SHP77 (cell line): ENCODE data around the gene LDLR.
"Not testable (repeated sequence)": the region's sequence is repeated elsewhere in the genome, so short reads cannot be mapped to it uniquely, and the experiment has no call there.

Source experiments
- DNase-seq, 2 experiments: peaks; one replicate each; lab custom pipeline; 2025; lab: John Stamatoyannopoulos, UW

LDLR gene

DNA sequence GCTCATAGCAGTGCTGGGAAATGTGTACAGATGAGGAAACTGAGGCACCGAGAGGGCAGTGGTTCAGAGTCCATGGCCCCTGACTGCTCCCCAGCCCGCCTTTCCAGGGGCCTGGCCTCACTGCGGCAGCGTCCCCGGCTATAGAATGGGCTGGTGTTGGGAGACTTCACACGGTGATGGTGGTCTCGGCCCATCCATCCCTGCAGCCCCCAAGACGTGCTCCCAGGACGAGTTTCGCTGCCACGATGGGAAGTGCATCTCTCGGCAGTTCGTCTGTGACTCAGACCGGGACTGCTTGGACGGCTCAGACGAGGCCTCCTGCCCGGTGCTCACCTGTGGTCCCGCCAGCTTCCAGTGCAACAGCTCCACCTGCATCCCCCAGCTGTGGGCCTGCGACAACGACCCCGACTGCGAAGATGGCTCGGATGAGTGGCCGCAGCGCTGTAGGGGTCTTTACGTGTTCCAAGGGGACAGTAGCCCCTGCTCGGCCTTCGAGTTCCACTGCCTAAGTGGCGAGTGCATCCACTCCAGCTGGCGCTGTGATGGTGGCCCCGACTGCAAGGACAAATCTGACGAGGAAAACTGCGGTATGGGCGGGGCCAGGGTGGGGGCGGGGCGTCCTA is 15.9 kb downstream of the LDLR start:
- DNase-seq: no peak

DNA sequence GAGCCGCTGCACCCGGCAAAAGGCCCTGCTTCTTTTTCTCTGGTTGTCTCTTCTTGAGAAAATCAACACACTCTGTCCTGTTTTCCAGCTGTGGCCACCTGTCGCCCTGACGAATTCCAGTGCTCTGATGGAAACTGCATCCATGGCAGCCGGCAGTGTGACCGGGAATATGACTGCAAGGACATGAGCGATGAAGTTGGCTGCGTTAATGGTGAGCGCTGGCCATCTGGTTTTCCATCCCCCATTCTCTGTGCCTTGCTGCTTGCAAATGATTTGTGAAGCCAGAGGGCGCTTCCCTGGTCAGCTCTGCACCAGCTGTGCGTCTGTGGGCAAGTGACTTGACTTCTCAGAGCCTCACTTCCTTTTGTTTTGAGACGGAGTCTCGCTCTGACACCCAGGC is 17.2 kb downstream of the LDLR start:
- DNase-seq: no peak

DNA sequence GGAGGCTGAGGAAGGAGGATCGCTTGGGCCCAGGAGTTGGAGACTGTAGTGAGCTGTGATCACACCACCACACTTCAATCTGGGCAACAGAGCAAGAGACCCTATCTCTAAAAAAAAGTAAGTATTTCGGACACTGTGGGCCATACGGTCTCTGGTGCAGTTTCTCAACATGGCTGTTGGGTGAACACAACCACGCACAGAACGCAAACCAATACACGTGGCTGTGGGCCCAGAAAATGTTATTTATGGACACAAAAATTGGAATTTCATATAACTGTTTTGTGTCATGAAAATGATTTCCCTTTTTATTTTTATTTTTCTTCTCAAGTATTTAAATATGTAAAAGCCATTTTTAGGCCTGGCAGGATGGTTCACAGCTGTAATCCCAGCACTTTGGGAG is 19.5 kb downstream of the LDLR start:
- no peak for DNase-seq

DNA sequence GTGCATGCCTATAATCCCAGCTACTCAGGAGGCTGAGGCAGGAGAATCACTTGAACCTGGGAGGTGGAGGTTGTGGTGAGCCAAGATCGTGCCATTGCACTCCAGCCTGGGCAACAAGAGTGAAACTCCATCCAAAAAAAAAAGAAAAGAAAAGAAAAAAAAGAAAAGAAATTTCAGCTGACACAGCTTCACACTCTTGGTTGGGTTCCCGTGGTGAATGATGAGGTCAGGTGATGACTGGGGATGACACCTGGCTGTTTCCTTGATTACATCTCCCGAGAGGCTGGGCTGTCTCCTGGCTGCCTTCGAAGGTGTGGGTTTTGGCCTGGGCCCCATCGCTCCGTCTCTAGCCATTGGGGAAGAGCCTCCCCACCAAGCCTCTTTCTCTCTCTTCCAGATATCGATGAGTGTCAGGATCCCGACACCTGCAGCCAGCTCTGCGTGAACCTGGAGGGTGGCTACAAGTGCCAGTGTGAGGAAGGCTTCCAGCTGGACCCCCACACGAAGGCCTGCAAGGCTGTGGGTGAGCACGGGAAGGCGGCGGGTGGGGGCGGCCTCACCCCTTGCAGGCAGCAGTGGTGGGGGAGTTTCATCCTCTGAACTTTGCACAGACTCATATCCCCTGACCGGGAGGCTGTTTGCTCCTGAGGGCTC is 22.0 kb downstream of the LDLR start:
- DNase-seq: no peak

DNA sequence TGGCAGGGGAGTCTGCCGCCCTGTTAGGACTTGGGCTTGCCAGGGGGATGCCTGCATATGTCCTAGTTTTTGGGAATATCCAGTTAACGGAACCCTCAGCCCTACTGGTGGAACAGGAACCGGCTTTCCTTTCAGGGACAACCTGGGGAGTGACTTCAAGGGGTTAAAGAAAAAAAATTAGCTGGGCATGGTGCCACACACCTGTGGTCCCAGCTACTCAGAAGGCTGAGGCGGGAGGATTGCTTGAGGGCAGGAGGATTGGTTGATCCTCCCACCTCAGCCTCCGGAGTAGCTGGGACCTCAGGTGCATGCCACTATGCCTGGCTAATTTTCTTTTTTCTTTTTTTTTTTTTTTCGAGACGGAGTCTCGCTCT is 22.5 kb downstream of the LDLR start:
- no peak for DNase-seq

DNA sequence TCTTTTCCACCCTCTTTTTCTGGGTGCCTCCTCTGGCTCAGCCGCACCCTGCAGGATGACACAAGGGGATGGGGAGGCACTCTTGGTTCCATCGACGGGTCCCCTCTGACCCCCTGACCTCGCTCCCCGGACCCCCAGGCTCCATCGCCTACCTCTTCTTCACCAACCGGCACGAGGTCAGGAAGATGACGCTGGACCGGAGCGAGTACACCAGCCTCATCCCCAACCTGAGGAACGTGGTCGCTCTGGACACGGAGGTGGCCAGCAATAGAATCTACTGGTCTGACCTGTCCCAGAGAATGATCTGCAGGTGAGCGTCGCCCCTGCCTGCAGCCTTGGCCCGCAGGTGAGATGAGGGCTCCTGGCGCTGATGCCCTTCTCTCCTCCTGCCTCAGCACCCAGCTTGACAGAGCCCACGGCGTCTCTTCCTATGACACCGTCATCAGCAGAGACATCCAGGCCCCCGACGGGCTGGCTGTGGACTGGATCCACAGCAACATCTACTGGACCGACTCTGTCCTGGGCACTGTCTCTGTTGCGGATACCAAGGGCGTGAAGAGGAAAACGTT is 24.0 kb downstream of the LDLR start:
- DNase-seq: no peak

DNA sequence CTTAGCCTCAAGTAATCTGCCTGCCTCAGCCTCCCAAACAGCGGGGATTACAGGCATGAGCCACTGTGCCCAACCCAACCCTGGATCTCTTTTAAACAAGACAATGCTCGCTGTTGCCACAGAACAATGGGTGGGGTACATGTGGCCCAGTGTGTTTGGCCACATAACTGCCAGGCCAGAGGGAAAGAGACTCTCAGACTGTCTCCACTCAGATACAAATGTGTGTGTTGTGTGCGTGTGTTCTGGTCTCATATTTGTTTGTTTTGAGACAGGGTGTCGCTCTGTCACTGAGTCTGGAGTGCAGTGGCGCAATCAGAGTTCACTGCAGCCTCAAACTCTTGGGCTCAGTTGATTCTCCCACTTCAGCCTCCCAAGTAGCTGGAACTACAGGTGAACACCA is 25.8 kb downstream of the LDLR start:
- DNase-seq: no peak

DNA sequence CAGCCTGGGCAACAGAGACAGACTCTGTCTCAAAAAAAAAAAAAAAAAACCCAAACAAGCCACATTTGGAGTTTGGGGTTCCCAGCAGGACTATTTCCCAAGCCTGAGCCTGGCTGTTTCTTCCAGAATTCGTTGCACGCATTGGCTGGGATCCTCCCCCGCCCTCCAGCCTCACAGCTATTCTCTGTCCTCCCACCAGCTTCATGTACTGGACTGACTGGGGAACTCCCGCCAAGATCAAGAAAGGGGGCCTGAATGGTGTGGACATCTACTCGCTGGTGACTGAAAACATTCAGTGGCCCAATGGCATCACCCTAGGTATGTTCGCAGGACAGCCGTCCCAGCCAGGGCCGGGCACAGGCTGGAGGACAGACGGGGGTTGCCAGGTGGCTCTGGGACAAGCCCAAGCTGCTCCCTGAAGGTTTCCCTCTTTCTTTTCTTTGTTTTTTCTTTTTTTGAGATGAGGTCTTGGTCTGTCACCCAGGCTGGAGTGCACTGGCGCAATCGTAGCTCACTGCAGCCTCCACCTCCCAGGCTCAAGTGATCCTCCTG is 26.7 kb downstream of the LDLR start:
- no peak for DNase-seq

DNA sequence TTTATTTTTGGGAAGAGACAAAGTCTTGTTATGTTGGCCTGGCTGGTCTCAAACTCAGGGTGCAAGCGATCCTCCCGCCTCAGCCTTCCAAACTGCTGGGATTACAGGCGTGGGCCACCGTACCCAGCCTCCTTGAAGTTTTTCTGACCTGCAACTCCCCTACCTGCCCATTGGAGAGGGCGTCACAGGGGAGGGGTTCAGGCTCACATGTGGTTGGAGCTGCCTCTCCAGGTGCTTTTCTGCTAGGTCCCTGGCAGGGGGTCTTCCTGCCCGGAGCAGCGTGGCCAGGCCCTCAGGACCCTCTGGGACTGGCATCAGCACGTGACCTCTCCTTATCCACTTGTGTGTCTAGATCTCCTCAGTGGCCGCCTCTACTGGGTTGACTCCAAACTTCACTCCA is 27.2 kb downstream of the LDLR start:
- no peak for DNase-seq

DNA sequence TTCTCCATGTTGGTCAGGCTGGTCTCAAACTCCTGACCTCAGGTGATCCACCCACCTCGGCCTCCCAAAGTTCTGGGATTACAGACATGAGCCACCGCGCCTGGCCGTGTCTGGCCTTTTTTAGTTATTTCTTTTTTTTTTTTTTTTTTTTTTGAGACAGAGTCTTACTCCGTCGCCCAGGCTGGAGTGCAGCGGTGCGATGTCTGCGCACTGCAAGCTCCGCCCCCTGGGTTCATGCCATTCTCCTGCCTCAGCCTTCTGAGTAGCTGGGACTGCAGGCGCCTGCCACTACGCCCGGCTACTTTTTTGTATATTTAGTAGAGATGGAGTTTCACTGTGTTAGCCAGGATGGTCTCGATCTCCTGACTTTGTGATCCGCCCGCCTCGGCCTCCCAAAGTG is 32.7 kb downstream of the LDLR start:
- not testable (repeated sequence) for DNase-seq

DNA sequence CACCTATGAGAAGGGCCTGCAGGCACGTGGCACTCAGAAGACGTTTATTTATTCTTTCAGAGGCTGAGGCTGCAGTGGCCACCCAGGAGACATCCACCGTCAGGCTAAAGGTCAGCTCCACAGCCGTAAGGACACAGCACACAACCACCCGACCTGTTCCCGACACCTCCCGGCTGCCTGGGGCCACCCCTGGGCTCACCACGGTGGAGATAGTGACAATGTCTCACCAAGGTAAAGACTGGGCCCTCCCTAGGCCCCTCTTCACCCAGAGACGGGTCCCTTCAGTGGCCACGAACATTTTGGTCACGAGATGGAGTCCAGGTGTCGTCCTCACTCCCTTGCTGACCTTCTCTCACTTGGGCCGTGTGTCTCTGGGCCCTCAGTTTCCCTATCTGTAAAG is 33.9 kb downstream of the LDLR start:
- no peak for DNase-seq

DNA sequence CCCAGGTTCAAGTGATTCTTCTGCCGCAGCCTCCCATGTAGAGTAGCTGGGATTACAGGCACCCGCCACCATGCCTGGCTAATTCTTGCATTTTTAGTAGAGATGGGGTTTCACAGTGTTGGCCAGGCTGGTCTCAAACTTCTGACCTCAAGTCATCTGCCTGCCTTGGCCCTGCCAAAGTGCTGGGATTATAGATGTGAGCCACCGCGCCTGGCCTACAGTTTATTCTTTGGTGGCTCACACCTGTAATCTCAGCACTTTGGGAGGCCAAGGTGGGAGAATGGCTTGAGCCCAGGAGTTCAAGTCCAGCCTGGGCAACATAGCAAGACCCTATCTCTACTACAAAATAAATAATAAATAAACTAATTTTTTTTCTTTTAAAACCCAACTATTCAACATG is 34.9 kb downstream of the LDLR start:
- not testable (repeated sequence) for DNase-seq

DNA sequence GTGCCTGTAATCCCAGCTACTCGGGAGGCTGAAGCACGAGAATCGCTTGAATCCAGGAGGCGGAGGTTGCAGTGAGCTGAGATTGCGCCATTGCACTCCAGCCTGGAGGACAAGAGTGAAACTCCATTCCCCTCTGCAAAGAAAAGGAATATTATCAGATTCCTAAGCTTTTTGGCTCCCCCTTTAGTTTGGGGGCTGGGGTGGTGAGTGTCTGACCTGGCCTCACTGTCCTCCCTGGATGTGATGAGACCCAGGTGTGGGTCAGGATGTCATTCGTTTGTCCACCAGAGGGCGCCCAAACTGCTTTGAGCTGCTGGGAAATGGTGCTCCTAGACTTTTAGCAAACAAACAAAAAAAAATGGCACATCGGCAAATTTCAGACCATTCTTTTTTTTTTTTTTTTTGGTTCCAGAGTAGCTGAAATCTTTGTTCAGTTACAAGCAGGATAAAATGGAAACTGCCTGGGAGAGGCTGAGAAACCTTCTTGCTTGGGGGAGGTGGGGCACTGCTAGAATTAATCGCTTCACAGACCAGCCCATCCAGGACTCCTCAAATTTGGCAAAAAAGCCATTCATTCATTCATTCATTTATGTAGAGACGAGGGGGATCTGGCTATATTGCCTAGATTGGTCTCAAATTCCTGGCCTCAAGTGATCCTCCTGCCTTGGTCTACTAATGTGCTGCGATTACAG is 36.9 kb downstream of the LDLR start:
- DNase-seq: peak; percentile 48 to 53

DNA sequence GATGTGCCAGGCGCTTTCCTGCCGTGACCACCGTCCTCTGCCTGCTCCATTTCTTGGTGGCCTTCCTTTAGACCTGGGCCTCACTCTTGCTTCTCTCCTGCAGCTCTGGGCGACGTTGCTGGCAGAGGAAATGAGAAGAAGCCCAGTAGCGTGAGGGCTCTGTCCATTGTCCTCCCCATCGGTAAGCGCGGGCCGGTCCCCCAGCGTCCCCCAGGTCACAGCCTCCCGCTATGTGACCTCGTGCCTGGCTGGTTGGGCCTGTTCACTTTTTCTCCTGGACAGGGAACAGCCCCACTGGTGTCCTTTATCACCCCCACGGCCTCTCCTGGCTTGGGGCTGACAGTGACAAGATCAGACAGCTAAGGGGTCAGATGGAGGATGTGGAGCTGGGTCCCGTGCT is 38.6 kb downstream of the LDLR start:
- DNase-seq: no peak

DNA sequence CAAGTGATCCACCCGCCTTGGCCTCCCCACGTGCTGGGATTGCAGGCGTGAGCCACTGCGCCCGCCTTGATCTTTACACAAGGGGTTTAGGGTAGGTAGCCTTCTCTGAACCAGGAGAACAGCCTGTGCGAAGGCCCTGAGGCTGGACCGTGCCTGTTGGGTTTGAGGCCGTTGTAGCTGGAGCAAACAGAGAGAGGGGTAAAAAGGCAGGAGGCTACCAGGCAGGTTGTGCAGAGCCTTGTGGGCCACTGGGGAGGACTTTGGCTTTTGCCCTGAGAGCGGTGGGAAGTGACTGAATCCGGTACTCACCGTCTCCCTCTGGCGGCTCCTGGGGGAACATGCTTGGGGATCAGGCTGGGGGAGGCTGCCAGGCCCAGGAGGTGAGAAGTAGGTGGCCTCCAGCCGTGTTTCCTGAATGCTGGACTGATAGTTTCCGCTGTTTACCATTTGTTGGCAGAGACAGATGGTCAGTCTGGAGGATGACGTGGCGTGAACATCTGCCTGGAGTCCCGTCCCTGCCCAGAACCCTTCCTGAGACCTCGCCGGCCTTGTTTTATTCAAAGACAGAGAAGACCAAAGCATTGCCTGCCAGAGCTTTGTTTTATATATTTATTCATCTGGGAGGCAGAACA is 41.7 kb downstream of the LDLR start:
- DNase-seq: peak; percentile 62 to 66

DNA sequence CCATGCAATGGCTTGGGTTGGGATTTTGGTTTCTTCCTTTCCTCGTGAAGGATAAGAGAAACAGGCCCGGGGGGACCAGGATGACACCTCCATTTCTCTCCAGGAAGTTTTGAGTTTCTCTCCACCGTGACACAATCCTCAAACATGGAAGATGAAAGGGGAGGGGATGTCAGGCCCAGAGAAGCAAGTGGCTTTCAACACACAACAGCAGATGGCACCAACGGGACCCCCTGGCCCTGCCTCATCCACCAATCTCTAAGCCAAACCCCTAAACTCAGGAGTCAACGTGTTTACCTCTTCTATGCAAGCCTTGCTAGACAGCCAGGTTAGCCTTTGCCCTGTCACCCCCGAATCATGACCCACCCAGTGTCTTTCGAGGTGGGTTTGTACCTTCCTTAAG is 42.2 kb downstream of the LDLR start:
- no peak for DNase-seq

DNA sequence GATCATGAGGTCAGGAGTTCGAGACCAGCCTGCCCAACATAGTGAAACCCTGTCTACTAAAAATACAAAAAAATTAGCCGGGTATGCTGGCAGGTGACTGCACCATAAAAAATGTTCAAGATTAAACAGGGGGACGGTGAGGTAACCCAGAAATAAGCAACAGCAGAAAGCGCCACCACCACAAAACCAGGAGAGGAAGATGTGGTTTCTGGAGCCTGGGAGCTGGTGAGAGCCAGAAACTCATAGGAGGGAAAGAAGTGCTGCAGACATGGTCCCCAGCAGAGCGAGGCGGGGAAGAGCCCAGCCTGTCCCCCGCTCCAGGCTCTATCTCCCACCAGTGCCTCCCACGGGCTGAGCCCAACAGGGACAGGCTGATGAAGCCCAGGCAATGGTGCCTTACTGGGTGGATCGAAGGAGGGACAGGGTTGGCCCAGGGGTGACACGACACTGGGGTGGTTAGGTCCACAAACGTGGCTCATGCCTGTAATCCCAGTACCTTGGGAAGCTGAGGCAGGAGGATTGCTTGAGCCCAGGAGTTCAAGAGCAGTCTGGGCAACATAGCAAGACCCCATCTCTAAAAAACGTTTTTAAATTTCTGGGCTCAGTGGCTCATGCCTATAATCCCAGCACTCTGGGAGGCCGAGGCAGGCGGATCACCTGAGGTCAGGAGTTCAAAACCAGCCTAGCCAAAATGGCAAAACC is 47.3 kb downstream of the LDLR start:
- DNase-seq: no peak

DNA sequence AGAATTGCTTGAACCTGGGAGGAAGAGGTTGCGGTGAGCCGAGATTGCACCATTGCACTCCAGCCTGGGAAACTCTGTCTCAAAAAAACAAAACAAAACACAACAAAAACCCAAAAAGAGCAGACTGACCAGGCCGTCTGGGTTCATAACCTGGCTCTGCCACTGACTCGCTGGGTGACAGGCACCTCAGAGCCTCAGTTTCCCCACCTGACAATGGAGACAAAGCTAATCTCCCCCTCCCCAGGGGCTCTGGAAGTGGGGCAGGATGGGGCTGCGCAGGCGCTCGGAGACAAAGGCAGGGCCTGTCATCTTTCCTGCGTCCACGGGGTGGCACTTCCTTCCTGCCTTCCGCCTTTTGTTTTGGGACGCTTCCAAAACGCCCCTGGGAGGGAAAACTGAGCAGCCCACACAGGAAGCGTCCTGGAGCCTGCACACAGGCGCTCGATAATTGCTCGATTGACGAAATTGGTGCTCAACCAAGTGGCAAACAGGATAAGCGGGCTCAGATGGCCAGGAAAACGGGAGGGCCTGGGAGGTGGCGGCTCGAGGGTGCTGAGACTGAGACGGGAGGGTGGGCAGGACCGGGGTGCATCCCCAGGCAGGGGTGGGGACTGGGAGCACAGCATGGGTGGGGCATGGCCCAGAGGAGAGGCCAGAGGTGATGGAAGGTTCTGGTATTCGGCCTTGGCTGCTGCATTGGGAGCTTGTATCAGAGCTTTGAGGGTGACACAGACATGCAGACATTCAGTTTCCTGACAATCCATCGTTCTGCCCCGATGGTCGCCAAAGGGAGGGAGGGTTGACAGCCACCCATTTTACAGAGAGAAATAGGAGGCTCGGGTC is 48.5 kb downstream of the LDLR start:
- peak; percentile 64 to 82 for DNase-seq

DNA sequence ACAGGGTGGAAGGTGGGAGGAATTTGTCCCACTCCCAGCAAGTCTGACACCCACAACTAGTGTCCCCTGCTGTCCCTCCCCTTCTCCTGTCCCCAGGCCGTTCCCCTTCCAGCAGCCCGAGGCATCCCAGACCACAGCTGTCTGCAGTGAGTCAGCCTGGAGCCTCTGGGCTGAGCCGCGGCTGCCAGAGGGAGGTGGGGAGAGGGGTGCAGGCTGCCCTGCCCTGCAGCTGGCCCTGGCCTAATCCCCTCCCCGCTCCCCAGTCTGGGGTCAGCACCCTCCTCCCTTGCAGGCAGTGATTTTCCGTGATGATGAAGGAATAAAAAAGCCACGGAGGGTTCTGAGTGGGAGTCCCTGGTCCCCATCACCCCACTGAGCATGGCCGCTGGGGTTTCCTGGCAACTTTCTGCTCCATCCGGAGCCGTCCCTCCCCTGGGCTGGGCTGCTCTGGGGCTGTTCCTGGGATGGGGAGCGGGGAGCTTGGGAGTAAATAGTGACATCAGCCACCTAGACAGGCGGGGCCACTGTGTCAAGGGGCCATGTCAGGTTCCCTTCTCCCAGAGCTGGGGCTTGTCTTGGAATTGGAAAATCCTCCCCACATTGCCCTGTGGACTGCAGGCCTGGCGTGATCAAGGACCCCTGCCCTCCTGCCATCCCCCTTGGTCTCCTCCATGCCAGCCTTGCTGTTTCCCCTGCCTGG is 49.5 kb downstream of the LDLR start:
- DNase-seq: peak in 1 of 2 experiments; percentile 63

DNA sequence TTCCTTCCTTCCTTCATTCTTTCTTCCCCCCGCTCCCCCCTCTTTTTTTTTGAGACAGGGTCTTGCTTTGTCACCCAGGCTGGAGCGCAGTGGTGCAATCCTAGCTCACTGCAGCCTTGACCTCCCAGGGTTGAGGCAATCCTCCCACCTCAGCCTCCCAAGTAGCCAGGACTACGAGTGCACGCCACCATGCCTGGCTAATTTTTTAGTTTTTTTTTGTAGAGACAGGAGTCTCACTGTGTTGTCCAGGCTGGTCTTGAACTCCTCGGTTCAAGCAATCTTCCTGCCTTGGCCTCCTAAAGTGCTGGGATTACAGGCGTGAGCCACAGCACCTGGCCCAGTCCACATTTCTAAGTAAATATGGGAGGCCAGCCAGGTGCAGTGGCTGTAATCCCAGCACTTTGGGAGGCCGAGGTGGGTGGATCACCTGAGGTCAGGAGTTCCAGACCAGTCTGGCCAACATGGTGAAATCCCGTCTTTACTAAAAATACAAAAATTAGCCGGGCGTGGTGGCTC is 50.8 kb downstream of the LDLR start:
- not testable (repeated sequence) for DNase-seq
